ENCODE measurements around the gene UACA. TPM values are rescaled to one million over a fixed set of nuclear protein-coding genes. Genes with fewer than 3 reads are reported as not detected.
"Not testable (repeated sequence)": the region's sequence is repeated elsewhere in the genome, so short reads cannot be mapped to it uniquely, and the experiment has no call there.

UACA gene
- total RNA-seq, 1 experiment from 2014 or later, result 43.0 TPM

GRCh38 chr15:70669966-70670658 is 93.2 kb downstream of the UACA start:
- no peak for DNase-seq (ENCODE audit: low read depth)

- DNase-seq (ENCODE audit: low read depth), result no peak
Observed at GRCh38 chr15:70669006-70669602, 94.3 kb downstream of the UACA start.

DNA sequence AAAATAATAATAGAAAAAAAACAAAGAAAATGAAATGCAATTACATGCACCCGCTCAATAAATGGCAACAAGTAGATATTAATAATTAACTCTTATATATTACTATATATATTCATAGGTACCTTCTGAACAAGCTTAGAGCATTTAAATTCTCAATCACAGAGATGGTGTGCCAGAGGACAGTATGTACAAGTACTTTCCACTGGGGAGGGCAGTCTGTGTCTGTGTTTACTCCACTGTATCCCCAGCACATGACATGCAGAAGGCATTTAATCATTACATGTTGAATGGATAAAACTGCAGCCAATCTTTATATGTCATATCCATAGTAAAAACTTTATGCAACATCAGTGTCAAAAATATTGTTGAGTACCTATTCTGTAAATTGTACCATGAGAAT is 97.8 kb downstream of the UACA start:
- no peak for DNase-seq (ENCODE audit: low read depth)

GRCh38 chr15:70664494-70664893 is 98.9 kb downstream of the UACA start:
- DNase-seq (ENCODE audit: low read depth), result no peak

DNA sequence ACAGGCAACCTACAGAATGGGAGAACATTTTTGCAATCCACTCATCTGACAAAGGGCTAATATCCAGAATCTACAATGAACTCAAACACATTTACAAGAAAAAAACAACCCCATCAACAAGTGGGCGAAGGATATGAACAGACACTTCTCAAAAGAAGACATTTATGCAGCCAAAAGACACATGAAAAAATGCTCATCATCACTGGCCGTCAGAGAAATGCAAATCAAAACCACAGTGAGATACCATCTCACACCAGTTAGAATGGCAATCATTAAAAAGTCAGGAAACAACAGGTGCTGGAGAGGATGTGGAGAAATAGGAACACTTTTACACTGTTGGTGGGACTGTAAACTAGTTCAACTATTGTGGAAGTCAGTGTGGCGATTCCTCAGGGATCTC is 100.3 kb downstream of the UACA start:
- DNase-seq (ENCODE audit: low read depth), result not testable (repeated sequence)

- DNase-seq (ENCODE audit: low read depth), result no peak
Observed at GRCh38 chr15:70659662-70660061, 103.7 kb downstream of the UACA start.

DNA sequence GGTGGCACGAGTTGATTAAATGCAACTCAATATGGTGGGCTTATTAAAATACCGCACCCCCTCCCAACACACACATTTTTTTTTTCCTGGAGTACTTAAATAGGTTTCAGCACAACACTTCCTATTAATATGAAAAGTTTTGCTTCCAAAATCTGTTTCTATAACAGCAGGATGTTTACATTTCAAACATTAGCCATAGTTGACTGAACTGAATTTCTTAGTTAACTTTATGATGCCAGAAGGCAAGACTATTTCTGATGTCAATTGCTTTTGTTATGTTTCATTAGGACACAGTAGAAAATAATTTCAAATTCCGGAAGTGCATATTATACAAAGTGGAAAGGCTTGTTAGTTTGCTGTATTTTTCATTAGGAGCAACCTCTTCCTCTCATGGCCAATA is 104.7 kb downstream of the UACA start:
- no peak for DNase-seq (ENCODE audit: low read depth)

DNA sequence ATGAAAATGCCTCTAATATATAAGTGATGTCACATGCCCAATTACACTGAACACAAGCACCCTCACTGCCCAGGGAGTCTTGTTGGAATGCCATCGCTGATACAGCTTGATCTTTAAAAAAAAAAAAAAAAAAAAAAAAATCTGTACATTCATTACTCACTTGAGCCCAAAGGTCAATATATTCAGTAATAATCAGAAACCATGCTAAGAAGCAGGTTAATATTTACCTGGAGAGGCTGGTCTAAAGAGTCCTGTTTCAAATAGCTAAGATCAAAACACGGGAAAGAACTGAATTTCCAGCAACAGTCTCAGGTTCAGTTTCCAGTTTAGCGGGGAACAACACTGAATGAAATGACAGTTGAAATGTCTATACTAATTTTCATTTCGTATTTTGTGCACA is 109.9 kb downstream of the UACA start:
- DNase-seq (ENCODE audit: low read depth), result no peak

- DNase-seq (ENCODE audit: low read depth), result no peak
Observed at GRCh38 chr15:70652341-70652740, 111.0 kb downstream of the UACA start.

GRCh38 chr15:70651303-70651845 is 112.0 kb downstream of the UACA start:
- no peak for DNase-seq (ENCODE audit: low read depth)

- no peak for DNase-seq (ENCODE audit: low read depth)
Observed at GRCh38 chr15:70650567-70651302, 112.6 kb downstream of the UACA start.

- no peak for DNase-seq (ENCODE audit: low read depth)
Observed at GRCh38 chr15:70647396-70647795, 116.0 kb downstream of the UACA start.

DNA sequence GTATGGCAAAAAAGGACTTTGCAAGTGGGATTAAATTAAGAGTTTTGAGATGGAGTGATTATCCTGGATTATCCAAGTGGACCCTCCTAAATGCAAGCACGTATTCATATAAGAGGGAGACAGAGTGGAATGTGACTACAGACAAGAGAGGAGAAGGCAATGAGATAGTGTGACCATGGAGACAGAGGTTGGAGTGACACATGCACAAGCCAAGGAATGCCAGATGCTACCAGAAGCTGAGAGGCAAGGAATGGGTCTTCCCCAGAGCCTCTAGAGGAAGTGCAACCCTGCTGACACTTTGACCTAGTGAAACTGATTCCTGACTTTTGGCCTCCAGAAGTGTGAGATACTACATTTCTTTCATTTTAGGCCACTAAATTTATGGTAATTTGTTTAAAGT is 117.2 kb downstream of the UACA start:
- DNase-seq (ENCODE audit: low read depth), result no peak

DNA sequence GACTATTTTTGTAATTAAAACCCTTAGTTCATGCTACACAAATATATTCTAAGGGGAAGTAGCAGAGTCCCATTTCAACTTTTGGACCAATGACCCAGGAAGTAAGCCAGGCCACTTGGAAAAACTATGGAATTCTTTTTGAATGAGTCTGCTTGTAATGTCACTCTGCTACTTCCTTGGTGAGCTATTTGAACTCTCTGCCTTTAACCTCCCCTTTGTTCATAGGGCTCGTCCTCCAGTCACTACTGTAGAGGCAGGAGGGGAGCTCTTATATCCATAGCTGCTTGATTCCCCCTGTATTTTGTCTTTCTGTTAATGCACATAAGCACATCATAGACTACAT is 119.6 kb downstream of the UACA start:
- DNase-seq (ENCODE audit: low read depth), result peak; percentile 70

DNA sequence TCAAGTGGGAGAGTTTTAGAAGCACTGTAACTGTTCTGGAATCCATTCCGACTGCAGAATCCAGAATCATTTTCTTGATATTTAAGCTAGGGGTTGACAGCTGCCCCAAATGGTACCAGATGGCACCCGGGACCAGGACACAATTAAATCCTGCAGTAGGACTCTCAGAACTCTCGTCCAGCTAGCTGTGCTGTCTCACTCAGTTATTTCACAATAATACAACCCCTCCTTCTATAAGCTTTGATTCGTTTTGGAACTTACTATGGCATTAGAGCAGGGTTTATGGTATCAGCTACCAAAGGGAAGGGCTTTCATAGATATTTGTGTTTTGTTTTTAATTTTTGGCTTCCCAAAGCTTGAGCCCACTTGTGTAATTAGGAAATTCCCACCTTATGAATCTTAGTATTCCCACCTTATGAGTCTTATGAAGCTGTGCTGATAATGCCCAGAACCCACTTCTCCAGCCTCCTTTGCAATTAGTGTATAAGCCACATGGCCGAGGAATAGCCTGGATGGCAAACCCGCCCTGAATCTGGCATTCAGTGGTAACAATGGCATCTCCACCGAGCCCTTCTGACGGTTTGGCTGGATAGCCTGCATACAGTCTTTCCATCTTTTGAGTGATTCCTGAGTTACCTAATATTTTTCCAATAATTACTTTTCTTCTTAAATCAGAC is 120.1 kb downstream of the UACA start:
- no peak for DNase-seq (ENCODE audit: low read depth)

GRCh38 chr15:70636540-70637165 is 126.7 kb downstream of the UACA start:
- DNase-seq (ENCODE audit: low read depth), result peak; percentile 29

GRCh38 chr15:70635895-70636294 is 127.5 kb downstream of the UACA start:
- DNase-seq (ENCODE audit: low read depth), result no peak

GRCh38 chr15:70633991-70634390 is 129.4 kb downstream of the UACA start:
- no peak for DNase-seq (ENCODE audit: low read depth)

- peak; percentile 26 for DNase-seq (ENCODE audit: low read depth)
Observed at GRCh38 chr15:70633103-70633831, 130.1 kb downstream of the UACA start.

GRCh38 chr15:70632491-70633102 is 130.8 kb downstream of the UACA start:
- no peak for DNase-seq (ENCODE audit: low read depth)

DNA sequence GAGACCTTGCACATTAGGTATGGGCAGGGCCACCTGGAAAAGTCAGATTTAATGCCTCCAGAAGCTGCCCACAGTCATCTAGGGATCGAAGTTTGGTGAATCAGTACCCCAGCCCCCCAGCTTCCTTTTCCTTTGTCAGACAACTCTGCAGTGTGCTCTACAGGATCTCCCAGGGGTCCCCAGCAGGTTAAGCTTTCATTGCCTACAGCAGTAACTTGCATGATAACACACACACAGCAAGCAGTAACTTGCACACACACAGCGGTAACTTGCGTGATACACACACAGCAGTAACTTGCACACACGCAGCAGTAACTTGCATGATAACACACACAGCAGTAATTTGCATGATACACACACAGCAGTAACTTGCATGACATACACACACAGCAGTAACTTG is 131.3 kb downstream of the UACA start:
- DNase-seq (ENCODE audit: low read depth), result no peak

Data from M059J (cell line).